ENCODE measurements around the gene NGRN.
"Not testable (repeated sequence)": the region's sequence is repeated elsewhere in the genome, so short reads cannot be mapped to it uniquely, and the experiment has no call there.

The NGRN gene

GRCh38 chr15:90294159-90294558 is 28.7 kb downstream of the NGRN start:
- TF ChIP-seq ESRRG (CRISPR knock-in tag; IDR thresholded peaks at IDR 0.05) (no peak), ZNF565 (CRISPR knock-in tag; conservative IDR thresholded peaks at IDR 0.05; ENCODE audit: low read depth) (no peak), CREB5 (CRISPR knock-in tag; IDR thresholded peaks at IDR 0.05; ENCODE audit: low read depth) (no peak), PATZ1 (CRISPR knock-in tag; IDR thresholded peaks at IDR 0.05; ENCODE audit: borderline replicate concordance) (no peak)
- ATAC-seq = no peak

- TF ChIP-seq TCF4 (CRISPR knock-in tag; IDR thresholded peaks at IDR 0.05; ENCODE audit: borderline replicate concordance) = no peak
- no peak for TF ChIP-seq POU6F1 (CRISPR knock-in tag; IDR thresholded peaks at IDR 0.05; ENCODE audit: borderline replicate concordance, low read depth)
- TF ChIP-seq ZNF8 (CRISPR knock-in tag; IDR thresholded peaks at IDR 0.05) = no peak
- TF ChIP-seq RARB (CRISPR knock-in tag; IDR thresholded peaks at IDR 0.05) = no peak
- TF ChIP-seq ZFP3 (CRISPR knock-in tag; IDR thresholded peaks at IDR 0.05) = no peak
- TF ChIP-seq ZNF70 (CRISPR knock-in tag; IDR thresholded peaks at IDR 0.05) = no peak
- no peak for TF ChIP-seq ZC3H10 (CRISPR knock-in tag; IDR thresholded peaks at IDR 0.05)
- no peak for TF ChIP-seq PPARA (CRISPR knock-in tag; IDR thresholded peaks at IDR 0.05; ENCODE audit: borderline replicate concordance)
- no peak for TF ChIP-seq BACH2 (CRISPR knock-in tag; IDR thresholded peaks at IDR 0.05; ENCODE audit: borderline replicate concordance)
- no peak for TF ChIP-seq ZFP30 (CRISPR knock-in tag; IDR thresholded peaks at IDR 0.05)
- no peak for TF ChIP-seq TSHZ2 (CRISPR knock-in tag; IDR thresholded peaks at IDR 0.05)
- no peak for TF ChIP-seq ESRRG (CRISPR knock-in tag; IDR thresholded peaks at IDR 0.05)
- TF ChIP-seq TOX (CRISPR knock-in tag; IDR thresholded peaks at IDR 0.05; ENCODE audit: borderline replicate concordance) = no peak
- no peak for TF ChIP-seq ISL1 (CRISPR knock-in tag; IDR thresholded peaks at IDR 0.05)
- no peak for ATAC-seq
Measured at GRCh38 chr15:90294601-90295269, 29.3 kb downstream of the NGRN start.

GRCh38 chr15:90295270-90295648 is 29.8 kb downstream of the NGRN start:
- no peak for ATAC-seq
- no peak for TF ChIP-seq GLIS3 (CRISPR knock-in tag; IDR thresholded peaks at IDR 0.05)
- TF ChIP-seq CSDC2 (CRISPR knock-in tag; IDR thresholded peaks at IDR 0.05) = no peak
- TF ChIP-seq SNAI2 (CRISPR knock-in tag; IDR thresholded peaks at IDR 0.05) = no peak
- TF ChIP-seq ARNTL (CRISPR knock-in tag; IDR thresholded peaks at IDR 0.05; ENCODE audit: borderline replicate concordance, low read depth) = no peak
- no peak for TF ChIP-seq CREB5 (CRISPR knock-in tag; IDR thresholded peaks at IDR 0.05; ENCODE audit: low read depth)
- no peak for TF ChIP-seq TOX (CRISPR knock-in tag; IDR thresholded peaks at IDR 0.05; ENCODE audit: borderline replicate concordance)
- no peak for TF ChIP-seq ESRRG (CRISPR knock-in tag; IDR thresholded peaks at IDR 0.05)
- TF ChIP-seq ZNF565 (CRISPR knock-in tag; conservative IDR thresholded peaks at IDR 0.05; ENCODE audit: low read depth) = no peak
- no peak for TF ChIP-seq ZNF70 (CRISPR knock-in tag; IDR thresholded peaks at IDR 0.05)

GRCh38 chr15:90296316-90296884 is 30.9 kb downstream of the NGRN start:
- not testable (repeated sequence) for ATAC-seq

Measured in SK-N-SH treated with all-trans-retinoic acid at 6 μM for 48 hours (cell line).